HUES6 (cell line): ENCODE data around the gene LIN54.

ENCODE experiments used
- H3K27ac ChIP-seq: 2 replicates; pipeline ENCODE4 v1.7.0; 2013; ENCODE audit warnings: low read depth, mild to moderate bottlenecking, low read length, inconsistent platforms
- H3K27me3 ChIP-seq: 2 replicates; pipeline ENCODE4 v1.6.1; 2013; ENCODE audit warnings: low read length; ENCODE audit not compliant: control insufficient read depth, insufficient read depth
- H3K36me3 ChIP-seq: 2 replicates; pipeline ENCODE4 v1.6.1; 2013; ENCODE audit warnings: low read length; ENCODE audit not compliant: control insufficient read depth, insufficient read depth
- H3K4me1 ChIP-seq: 2 replicates; pipeline ENCODE4 v1.6.1; 2013; ENCODE audit warnings: low read length; ENCODE audit not compliant: control insufficient read depth, insufficient read depth
- H3K4me3 ChIP-seq: 2 replicates; pipeline ENCODE4 v1.5.1; 2013; ENCODE audit warnings: low read depth, low read length
- H3K9ac ChIP-seq: one replicate; pipeline ENCODE4 v1.6.1; 2013; ENCODE audit warnings: mild to moderate bottlenecking, low read length
- H3K9me3 ChIP-seq: 2 replicates; pipeline ENCODE4 v1.6.1; 2013; ENCODE audit warnings: low read depth, low read length; ENCODE audit not compliant: control insufficient read depth, insufficient read depth

LIN54 gene

GRCh38 chr4:82983444-82983843 is 27.2 kb downstream of the LIN54 start:
- H3K27me3 ChIP-seq = no peaks in the 10 kb centered on the region
- H3K9ac ChIP-seq = no peak overlapping the region
- no peak overlapping the region for H3K4me3 ChIP-seq
- H3K4me1 ChIP-seq = no peaks in the 10 kb centered on the region
- no peaks in the 10 kb centered on the region for H3K9me3 ChIP-seq
- H3K36me3 ChIP-seq = peaks cover 5% of the 10 kb centered on the region; the same call in 1 of the 2 replicates
- H3K27ac ChIP-seq = no peak overlapping the region

- peaks cover 5% of the 10 kb centered on the region; the same call in 1 of the 2 replicates for H3K36me3 ChIP-seq
- H3K9me3 ChIP-seq = no peaks in the 10 kb centered on the region
- no peak overlapping the region for H3K4me3 ChIP-seq
Measured at GRCh38 chr4:82981138-82981537, 29.5 kb downstream of the LIN54 start.

GRCh38 chr4:82975792-82976191 is 34.8 kb downstream of the LIN54 start:
- H3K4me3 ChIP-seq = no peak overlapping the region
- peaks cover 8% of the 10 kb centered on the region; the same call in 1 of the 2 replicates for H3K36me3 ChIP-seq
- H3K9ac ChIP-seq = no peak overlapping the region
- H3K4me1 ChIP-seq = no peaks in the 10 kb centered on the region
- no peak overlapping the region for H3K27ac ChIP-seq
- no peaks in the 10 kb centered on the region for H3K9me3 ChIP-seq
- H3K27me3 ChIP-seq = no peaks in the 10 kb centered on the region

More at GRCh38 chr4:82981138-82981537, 29.5 kb downstream of the LIN54 start:
- Histone ChIP-seq H3K27ac (no peak overlapping the region), H3K9ac (no peak overlapping the region), H3K27me3 (no peaks in the 10 kb centered on the region), H3K4me1 (no peaks in the 10 kb centered on the region)

- H3K4me3 ChIP-seq = no peak overlapping the region
- H3K27me3 ChIP-seq = no peaks in the 10 kb centered on the region
- H3K27ac ChIP-seq = no peak overlapping the region
- H3K36me3 ChIP-seq = peaks cover 28% of the 10 kb centered on the region
- H3K4me1 ChIP-seq = no peaks in the 10 kb centered on the region
- H3K9me3 ChIP-seq = no peaks in the 10 kb centered on the region
- no peak overlapping the region for H3K9ac ChIP-seq
Measured at GRCh38 chr4:82969414-82969813, 41.2 kb downstream of the LIN54 start.

GRCh38 chr4:82968972-82969371 is 41.7 kb downstream of the LIN54 start:
- no peaks in the 10 kb centered on the region for H3K4me1 ChIP-seq
- H3K27ac ChIP-seq = no peak overlapping the region
- H3K27me3 ChIP-seq = no peaks in the 10 kb centered on the region
- H3K9ac ChIP-seq = no peak overlapping the region
- H3K36me3 ChIP-seq = peaks cover 28% of the 10 kb centered on the region
- no peak overlapping the region for H3K4me3 ChIP-seq
- no peaks in the 10 kb centered on the region for H3K9me3 ChIP-seq

GRCh38 chr4:82965763-82966162 is 44.9 kb downstream of the LIN54 start:
- Histone ChIP-seq H3K4me1 (no peaks in the 10 kb centered on the region), H3K36me3 (peaks cover 23% of the 10 kb centered on the region), H3K27ac (no peak overlapping the region), H3K9ac (no peak overlapping the region), H3K4me3 (no peak overlapping the region), H3K27me3 (no peaks in the 10 kb centered on the region), H3K9me3 (no peaks in the 10 kb centered on the region)

GRCh38 chr4:82957045-82957444 is 53.6 kb downstream of the LIN54 start:
- H3K4me1 ChIP-seq = no peaks in the 10 kb centered on the region

GRCh38 chr4:82954212-82954611 is 56.4 kb downstream of the LIN54 start:
- Histone ChIP-seq H3K9me3 (no peaks in the 10 kb centered on the region), H3K4me1 (no peaks in the 10 kb centered on the region), H3K4me3 (no peak overlapping the region), H3K36me3 (no peaks in the 10 kb centered on the region), H3K27ac (no peak overlapping the region), H3K27me3 (no peaks in the 10 kb centered on the region), H3K9ac (no peak overlapping the region)

More at GRCh38 chr4:82957045-82957444, 53.6 kb downstream of the LIN54 start:
- H3K36me3 ChIP-seq = no peaks in the 10 kb centered on the region; the same call in 1 of the 2 replicates
- no peak overlapping the region for H3K4me3 ChIP-seq
- H3K27ac ChIP-seq = no peak overlapping the region
- no peaks in the 10 kb centered on the region for H3K27me3 ChIP-seq
- H3K9ac ChIP-seq = no peak overlapping the region
- H3K9me3 ChIP-seq = no peaks in the 10 kb centered on the region

GRCh38 chr4:82951196-82951595 is 59.4 kb downstream of the LIN54 start:
- Histone ChIP-seq H3K36me3 (peaks cover 2% of the 10 kb centered on the region), H3K9me3 (no peaks in the 10 kb centered on the region), H3K4me1 (no peaks in the 10 kb centered on the region), H3K4me3 (no peak overlapping the region), H3K27me3 (no peaks in the 10 kb centered on the region), H3K9ac (no peak overlapping the region), H3K27ac (no peak overlapping the region)

- H3K36me3 ChIP-seq = peaks cover 7% of the 10 kb centered on the region
- no peaks in the 10 kb centered on the region for H3K4me1 ChIP-seq
- H3K4me3 ChIP-seq = no peak overlapping the region
- no peaks in the 10 kb centered on the region for H3K27me3 ChIP-seq
- H3K9me3 ChIP-seq = no peaks in the 10 kb centered on the region
- H3K27ac ChIP-seq = no peak overlapping the region
- no peak overlapping the region for H3K9ac ChIP-seq
Measured at GRCh38 chr4:82948647-82949204, 61.9 kb downstream of the LIN54 start.

- H3K36me3 ChIP-seq = peaks cover 7% of the 10 kb centered on the region
- H3K27ac ChIP-seq = no peak overlapping the region
- H3K9me3 ChIP-seq = no peaks in the 10 kb centered on the region
- H3K4me3 ChIP-seq = no peak overlapping the region
- no peak overlapping the region for H3K9ac ChIP-seq
- H3K27me3 ChIP-seq = no peaks in the 10 kb centered on the region
- no peaks in the 10 kb centered on the region for H3K4me1 ChIP-seq
Measured at GRCh38 chr4:82947498-82947897, 63.1 kb downstream of the LIN54 start.
